ENCODE results near the gene ZSWIM1.

GRCh38 chr20:45924391-45925261 lies 43.6 kb downstream of the ZSWIM1 start:
- TF ChIP-seq, protein P1, sequence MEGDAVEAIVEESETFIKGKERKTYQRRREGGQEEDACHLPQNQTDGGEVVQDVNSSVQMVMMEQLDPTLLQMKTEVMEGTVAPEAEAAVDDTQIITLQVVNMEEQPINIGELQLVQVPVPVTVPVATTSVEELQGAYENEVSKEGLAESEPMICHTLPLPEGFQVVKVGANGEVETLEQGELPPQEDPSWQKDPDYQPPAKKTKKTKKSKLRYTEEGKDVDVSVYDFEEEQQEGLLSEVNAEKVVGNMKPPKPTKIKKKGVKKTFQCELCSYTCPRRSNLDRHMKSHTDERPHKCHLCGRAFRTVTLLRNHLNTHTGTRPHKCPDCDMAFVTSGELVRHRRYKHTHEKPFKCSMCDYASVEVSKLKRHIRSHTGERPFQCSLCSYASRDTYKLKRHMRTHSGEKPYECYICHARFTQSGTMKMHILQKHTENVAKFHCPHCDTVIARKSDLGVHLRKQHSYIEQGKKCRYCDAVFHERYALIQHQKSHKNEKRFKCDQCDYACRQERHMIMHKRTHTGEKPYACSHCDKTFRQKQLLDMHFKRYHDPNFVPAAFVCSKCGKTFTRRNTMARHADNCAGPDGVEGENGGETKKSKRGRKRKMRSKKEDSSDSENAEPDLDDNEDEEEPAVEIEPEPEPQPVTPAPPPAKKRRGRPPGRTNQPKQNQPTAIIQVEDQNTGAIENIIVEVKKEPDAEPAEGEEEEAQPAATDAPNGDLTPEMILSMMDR (IDR thresholded peaks at IDR 0.05; ENCODE audit: low read depth, low read length): no peak
- no peak for TF ChIP-seq EZH2phosphoT487 (IDR thresholded peaks at IDR 0.05; ENCODE audit: low read depth)
